Ovary (tissue), 3 donors: ENCODE data around the gene TBC1D32.

ENCODE experiments used
- CTCF ChIP-seq, 3 donors: fragments of 450-650 bp in 2 of 3; fragments of 200-600 bp in 1 of 3; IDR thresholded peaks; one replicate each; pipeline versions ENCODE4 v1.5.1 to v1.8.0; 2016 to 2022; ENCODE audit warnings: antibody characterized with exemption in 3 of 3, mild to moderate bottlenecking in 1 of 3
- POLR2A ChIP-seq: fragments of 450-650 bp; IDR thresholded peaks from one replicate; pipeline ENCODE4 v1.6.1; 2017; ENCODE audit warnings: antibody characterized with exemption, mild to moderate bottlenecking, moderate library complexity
- donor health status: DM: no; HTN: no; CAD: no.

DNA sequence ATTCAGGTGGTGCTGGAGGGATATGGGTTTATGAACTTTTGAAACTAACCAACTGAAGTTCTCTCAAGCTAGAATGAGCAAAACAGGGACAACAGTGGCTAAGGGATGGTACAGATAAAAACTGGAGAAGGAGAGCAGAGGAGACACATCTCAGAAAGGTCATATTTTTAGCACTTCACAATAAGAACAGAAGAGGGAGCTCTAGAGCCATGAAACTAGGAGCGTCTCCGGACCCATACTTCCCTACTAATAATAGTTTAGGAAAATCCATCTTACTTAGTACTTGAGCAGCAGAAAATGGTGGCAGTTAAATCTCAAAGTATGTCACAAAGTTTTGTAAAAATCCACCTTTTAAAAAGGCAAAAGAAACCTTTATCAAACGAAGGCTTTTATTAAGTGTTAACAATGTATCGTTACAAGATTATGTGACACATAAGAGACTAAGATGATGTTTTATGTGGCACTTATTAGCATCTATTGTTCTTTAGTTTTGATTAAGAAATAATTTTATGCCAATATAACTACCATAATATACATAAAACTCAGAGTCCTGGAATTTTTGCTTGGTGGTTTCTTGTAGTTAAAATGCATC lies 278.6 kb downstream of the TBC1D32 start:
- TF ChIP-seq POLR2A, result no peak
- TF ChIP-seq CTCF (IDR thresholded peaks at IDR 0.05), result no peak
